Activated CD8-positive, alpha-beta memory T cell treated with anti-CD3 and anti-CD28 coated beads for 36 hours (primary cell): ENCODE results near the gene FAM171A1. TPM values are rescaled to one million over a fixed set of nuclear protein-coding genes. Genes with fewer than 3 reads are reported as not detected.
"Not testable (repeated sequence)": the region's sequence is repeated elsewhere in the genome, so short reads cannot be mapped to it uniquely, and the experiment has no call there.

Source experiments
- CTCF ChIA-PET: fragments of 350-600 bp; sonication (Branson Sonifier 250); formaldehyde crosslinking; loops from one replicate; lab custom pipeline; 2021; ENCODE audit warnings: antibody characterized with exemption; lab: Charles Lee
- POLR2A ChIA-PET: fragments of 350-600 bp; sonication (Branson Sonifier 250); formaldehyde crosslinking; loops from one replicate; lab custom pipeline; 2021; ENCODE audit warnings: antibody characterized with exemption; lab: Charles Lee
- total RNA-seq, 2 experiments: library from RNA; stranded (reverse); gene quantifications; one replicate each; pipeline ENCODE4 v1.2.3, GENCODE V29; 2021

The FAM171A1 gene
- 1 to 10 TPM; 4.3 TPM for total RNA-seq

- ChIA-PET POLR2A (no interaction called here), CTCF (interaction anchor here (0.5 to 1.0 kb wide), 2 partner anchors 156 to 201 kb away, joined by 3 read pairs; no protein-coding TSS in a partner anchor)
Observed at GRCh38 chr10:15370856-15371701, at the start of gene FAM171A1. FAM171A1 (minus strand) TSS chr10:15371289; CDS start chr10:15371052, 237 bp downstream.

GRCh38 chr10:15420858-15421257 lies 49.8 kb upstream of the FAM171A1 start:
- ChIA-PET POLR2A (no interaction called here), CTCF (no interaction called here)

GRCh38 chr10:15419279-15419874 lies 48.3 kb upstream of the FAM171A1 start:
- POLR2A ChIA-PET = no interaction called here

GRCh38 chr10:15416034-15416433 lies 44.9 kb upstream of the FAM171A1 start:
- POLR2A ChIA-PET = no interaction called here
- CTCF ChIA-PET = no interaction called here

More at GRCh38 chr10:15419279-15419874, 48.3 kb upstream of the FAM171A1 start:
- CTCF ChIA-PET = interaction anchor here (0.6 kb wide), 1 partner anchor 320 kb away, joined by 4 read pairs; no protein-coding TSS in a partner anchor

- ChIA-PET CTCF (no interaction called here), POLR2A (interaction anchor here (0.5 kb wide), 1 partner anchor 236 kb away, joined by 10 read pairs; no protein-coding TSS in a partner anchor)
Observed at GRCh38 chr10:15411010-15411409, 39.9 kb upstream of the FAM171A1 start.

- CTCF ChIA-PET, POLR2A ChIA-PET: not testable (repeated sequence)
Observed at GRCh38 chr10:15409350-15409749, 38.3 kb upstream of the FAM171A1 start.

- POLR2A ChIA-PET = no interaction called here
- CTCF ChIA-PET = no interaction called here
Observed at GRCh38 chr10:15408557-15408956, 37.5 kb upstream of the FAM171A1 start.

GRCh38 chr10:15405319-15405718 lies 34.2 kb upstream of the FAM171A1 start:
- CTCF ChIA-PET = no interaction called here
- POLR2A ChIA-PET = no interaction called here

- ChIA-PET CTCF (no interaction called here), POLR2A (no interaction called here)
Observed at GRCh38 chr10:15401382-15401781, 30.3 kb upstream of the FAM171A1 start.

- POLR2A ChIA-PET, CTCF ChIA-PET: not testable (repeated sequence)
Observed at GRCh38 chr10:15400461-15400860, 29.4 kb upstream of the FAM171A1 start.

GRCh38 chr10:15399060-15399661 lies 28.1 kb upstream of the FAM171A1 start:
- ChIA-PET POLR2A (no interaction called here), CTCF (interaction anchor here (1.1 kb wide), 1 partner anchor 74 kb away, joined by 3 read pairs; no protein-coding TSS in a partner anchor)

GRCh38 chr10:15395935-15396334 lies 24.8 kb upstream of the FAM171A1 start:
- CTCF ChIA-PET = no interaction called here
- POLR2A ChIA-PET = no interaction called here

- CTCF ChIA-PET = no interaction called here
- POLR2A ChIA-PET = no interaction called here
Observed at GRCh38 chr10:15393139-15393825, 22.2 kb upstream of the FAM171A1 start.

GRCh38 chr10:15391491-15391890 lies 20.4 kb upstream of the FAM171A1 start:
- ChIA-PET POLR2A (no interaction called here), CTCF (no interaction called here)

GRCh38 chr10:15388172-15388571 lies 17.1 kb upstream of the FAM171A1 start:
- CTCF ChIA-PET, POLR2A ChIA-PET: not testable (repeated sequence)

- ChIA-PET CTCF (no interaction called here), POLR2A (no interaction called here)
Observed at GRCh38 chr10:15387021-15387420, 15.9 kb upstream of the FAM171A1 start.

GRCh38 chr10:15385552-15386455 lies 14.7 kb upstream of the FAM171A1 start:
- CTCF ChIA-PET = no interaction called here
- POLR2A ChIA-PET = no interaction called here

GRCh38 chr10:15381420-15381819 lies 10.3 kb upstream of the FAM171A1 start:
- CTCF ChIA-PET = no interaction called here

GRCh38 chr10:15379078-15379477 lies 8.0 kb upstream of the FAM171A1 start:
- POLR2A ChIA-PET = no interaction called here
- CTCF ChIA-PET = interaction anchor here (1.1 kb wide), 1 partner anchor 25 kb away, joined by 3 read pairs; no protein-coding TSS in a partner anchor

More at GRCh38 chr10:15381420-15381819, 10.3 kb upstream of the FAM171A1 start:
- POLR2A ChIA-PET = no interaction called here
